ENCODE data around the gene SALL3.
"Not testable (repeated sequence)": the region's sequence is repeated elsewhere in the genome, so short reads cannot be mapped to it uniquely, and the experiment has no call there.

Gene SALL3

DNA sequence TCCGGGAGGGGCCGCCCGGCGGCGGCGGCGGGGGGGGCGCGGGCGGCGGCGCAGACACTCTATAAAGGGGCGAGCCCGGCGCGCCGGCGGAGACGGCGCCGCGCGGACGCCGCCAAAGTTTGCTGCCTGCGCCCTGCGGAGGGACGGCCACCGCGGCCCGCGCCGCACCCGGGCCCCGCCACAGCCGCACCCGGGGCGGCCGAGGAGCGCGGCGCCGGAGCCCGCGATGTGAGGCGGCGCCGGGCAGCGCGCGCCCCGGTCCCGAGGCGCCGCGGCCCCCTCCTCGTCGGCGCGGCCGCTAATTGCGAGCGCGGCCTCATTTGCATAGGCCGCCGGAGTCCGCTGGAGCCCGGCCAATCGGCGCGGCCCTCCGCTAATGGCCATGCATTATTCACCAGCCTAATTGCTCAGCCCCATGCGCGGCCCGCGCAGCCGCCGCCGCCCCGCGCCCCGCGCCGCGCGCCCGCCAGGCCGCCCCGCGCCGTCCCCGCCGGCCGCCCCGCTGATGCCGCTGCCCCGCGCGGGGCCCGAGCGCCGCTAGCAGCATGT is at the start of gene SALL3:
SALL3 (plus strand) TSS at position 89 of the 549 bp plus-strand sequence; CDS start at position 546, 457 bp downstream.
- DNase-seq: no peak

DNA sequence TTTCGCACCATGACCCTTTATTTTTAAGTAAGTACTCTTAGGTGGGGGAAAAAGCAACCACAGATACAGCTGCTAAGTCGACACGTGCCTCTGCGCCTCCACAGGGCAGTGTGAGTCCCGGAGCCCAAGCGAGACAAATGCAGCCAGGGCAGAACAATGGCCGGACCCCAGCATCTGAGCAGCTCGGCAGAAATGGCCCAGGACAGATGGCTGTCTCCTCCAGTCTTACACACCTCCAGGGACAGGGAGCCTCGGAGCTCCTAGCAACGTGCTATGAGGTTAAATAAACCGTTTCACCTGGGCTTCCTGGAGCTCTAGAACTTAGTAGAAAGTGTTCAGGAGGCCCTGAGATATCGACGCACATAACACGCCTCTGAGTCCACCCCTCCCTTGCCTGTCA is 47.3 kb upstream of the SALL3 start:
- DNase-seq: no peak

DNA sequence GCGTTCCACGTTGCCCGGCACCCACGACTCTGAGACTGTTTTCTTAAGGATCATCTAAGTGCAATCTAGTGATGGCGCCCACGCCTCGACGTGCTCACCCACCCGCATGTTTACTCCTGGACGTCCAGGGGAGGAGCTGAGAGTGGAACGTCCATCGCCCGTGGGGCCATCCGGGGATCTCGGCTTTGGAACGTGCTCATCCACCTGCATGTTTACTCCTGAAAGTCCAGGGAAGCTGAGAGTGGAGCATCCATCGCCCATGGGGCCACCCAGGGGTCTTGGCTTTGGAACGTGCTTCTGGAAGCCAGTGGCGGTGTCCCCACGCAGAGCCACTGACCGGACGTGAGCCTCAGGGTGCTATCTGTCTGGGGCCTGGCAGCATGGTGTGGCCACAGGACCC is 45.6 kb upstream of the SALL3 start:
- DNase-seq: no peak

DNA sequence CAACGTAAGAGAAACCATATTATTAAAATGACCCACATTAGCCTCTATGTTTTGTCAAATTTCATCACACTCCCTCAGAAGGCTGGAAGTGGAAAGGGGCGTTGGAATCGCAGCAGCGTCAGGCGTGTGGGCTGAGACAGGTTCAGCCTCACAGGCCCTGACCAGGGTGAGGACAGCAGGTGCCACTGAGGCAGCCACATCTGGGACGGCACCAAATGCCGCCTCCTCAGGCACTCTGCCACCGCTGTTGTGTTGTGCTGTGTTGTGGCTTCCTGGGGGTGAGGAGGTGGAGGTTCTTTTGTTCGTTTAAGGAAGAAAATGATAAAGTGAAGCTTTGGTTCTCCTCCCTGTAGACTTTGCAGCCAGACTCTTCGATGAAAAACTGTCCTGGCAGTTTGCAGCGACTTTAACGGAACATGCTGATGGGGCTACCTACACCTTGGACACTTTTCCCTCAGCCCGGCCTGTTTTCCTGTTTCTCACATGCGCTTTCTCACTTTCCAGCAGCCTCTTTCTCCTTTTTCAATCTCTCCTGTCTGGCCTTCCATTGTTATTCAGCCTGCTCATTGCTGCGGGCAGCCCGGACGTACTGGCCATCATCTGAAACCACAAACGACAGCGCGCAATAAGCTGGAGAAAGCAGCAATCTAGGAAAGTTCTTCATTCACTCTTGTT is 44.9 kb upstream of the SALL3 start:
- DNase-seq: no peak

DNA sequence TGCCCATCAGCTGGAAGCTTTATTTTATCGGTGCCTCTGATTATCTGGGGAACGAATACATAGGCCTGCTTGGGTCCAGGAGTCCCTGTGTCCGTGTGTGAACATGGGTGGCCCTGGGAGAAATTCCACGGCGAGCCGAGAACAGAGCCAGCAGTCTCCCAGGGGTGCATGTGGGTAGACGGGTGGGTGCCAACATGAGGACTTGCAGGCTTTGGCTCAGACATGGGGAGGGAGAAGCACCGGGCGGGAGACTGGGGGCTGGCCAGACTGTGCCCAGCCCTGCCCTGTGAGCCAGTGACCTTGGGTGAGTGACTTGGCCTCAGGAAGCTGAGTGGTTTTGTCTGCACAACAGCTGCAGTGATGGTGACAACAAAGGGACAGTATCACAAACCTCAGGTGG is 44.2 kb upstream of the SALL3 start:
- no peak for DNase-seq

DNA sequence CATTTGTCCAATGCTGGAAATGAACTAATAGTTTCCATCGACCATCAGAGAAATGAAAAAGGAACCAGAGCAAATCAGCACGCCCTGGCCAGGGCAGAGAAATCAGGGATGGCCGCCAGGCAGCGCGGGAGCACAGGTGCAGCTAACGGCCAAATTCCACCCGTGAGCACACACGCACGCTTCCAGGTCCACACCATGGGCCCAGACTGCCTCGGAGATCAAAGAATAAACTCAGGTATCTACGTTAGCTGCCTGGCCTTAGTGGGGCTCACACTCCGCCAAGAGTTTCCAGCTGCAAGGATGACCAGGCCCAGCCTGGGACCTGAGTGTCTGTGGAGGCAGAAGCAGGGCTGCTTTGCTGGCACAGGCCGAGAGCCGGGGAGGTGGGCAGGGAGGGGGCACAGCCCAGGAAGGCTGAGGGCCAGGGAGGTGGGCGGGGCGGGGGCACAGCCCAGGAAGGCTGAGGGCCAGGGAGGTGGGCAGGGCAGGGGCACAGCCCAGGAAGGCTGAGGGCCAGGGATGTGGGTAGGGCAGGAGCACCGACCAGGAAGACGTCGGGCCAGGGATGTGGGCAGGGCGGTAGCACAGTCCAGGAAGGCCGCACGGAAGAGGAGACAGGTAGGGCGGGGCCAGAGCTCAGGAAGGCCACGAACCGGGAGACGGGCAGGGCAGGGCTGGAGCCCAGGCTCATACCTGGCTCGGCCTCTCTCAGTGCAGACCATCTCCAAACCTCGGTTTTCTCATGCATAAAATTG is 43.2 kb upstream of the SALL3 start:
- no peak for DNase-seq

DNA sequence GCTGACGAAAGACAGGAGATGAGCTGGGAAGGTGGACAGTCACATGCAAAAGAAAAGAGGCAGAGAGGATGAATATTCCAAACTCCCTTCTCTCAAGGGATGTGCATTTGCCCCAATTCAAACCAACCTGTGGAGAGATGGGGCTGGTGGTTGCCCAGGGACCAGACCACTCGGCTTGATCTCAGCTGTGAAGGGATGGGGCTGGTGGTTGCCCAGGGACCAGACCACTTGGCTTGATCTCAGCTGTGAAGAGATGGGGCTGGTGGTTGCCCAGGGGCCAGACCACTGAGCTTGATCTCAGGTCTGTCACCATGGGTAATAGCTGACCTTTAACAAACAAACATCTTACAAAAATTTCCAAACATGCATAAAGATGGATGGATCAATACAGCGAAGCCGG is 42.5 kb upstream of the SALL3 start:
- no peak for DNase-seq

DNA sequence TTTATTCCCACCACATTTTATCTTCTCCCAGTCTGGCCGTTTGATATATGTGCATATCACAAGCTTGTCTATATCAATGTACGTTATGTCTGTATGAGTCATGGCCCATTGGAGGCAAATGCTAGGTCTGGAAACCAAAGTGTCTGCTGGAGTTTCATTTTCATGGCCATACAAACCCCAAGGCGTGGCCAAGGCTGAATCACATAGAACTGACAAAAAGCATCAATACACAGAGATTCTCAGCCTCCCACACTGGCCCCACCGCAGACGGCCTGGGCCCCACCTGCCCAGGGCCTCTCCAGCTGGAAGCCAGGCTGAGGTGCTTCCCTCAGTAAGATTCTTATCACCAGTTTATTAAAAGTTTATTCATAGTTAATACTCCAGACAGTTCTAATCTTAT is 40.5 kb upstream of the SALL3 start:
- no peak for DNase-seq

DNA sequence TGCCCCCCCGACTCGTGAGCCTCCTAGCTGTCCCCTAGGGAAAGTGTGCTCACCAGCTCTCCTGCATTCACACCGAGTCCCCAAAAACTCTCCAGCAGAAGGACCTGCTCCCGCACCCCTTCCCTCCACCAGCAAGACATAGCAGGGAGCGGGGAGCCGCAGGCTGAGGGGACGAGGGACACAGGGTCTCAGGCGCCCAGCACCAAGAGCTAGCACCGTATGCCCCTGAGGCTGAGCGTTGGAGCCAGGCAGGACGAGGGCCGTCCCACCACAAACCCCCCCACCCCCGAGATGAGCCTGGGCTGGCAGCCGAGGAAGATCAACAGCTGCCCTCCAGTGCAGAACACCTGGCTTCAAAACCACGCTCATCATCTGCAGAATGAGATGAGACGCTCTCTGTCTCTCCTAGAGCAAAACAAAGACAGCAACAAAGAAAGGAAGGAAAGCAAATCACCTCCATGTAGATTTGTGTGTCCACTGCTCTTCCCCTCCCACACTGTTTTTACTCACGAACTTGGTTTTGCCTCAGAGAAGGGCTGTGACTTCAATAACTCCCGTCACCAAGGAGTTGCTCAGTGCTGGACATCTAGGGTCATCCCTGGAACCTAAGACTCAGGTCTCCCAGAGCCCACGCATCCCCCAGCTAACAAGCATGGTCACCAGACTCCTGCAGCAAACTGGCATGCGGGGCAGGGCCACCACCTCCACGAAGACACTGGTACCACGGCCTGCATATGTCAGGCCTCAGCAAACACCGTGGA is 39.7 kb upstream of the SALL3 start:
- no peak for DNase-seq

DNA sequence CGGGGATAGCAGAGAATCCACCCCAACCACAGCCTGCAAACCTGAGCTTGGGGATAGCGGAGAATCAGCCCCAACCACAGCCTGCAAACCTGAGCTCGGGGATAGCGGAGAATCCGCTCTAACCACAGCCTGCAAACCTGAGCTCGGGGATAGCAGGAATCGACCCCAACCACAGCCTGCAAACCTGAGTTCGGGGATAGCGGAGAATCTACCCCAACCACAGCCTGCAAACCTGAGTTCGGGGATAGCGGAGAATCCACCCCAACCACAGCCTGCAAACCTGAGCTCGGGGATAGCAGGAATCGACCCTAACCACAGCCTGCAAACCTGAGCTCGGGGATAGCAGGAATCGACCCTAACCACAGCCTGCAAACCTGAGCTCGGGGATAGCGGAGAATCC is 37.4 kb upstream of the SALL3 start:
- DNase-seq: not testable (repeated sequence)

DNA sequence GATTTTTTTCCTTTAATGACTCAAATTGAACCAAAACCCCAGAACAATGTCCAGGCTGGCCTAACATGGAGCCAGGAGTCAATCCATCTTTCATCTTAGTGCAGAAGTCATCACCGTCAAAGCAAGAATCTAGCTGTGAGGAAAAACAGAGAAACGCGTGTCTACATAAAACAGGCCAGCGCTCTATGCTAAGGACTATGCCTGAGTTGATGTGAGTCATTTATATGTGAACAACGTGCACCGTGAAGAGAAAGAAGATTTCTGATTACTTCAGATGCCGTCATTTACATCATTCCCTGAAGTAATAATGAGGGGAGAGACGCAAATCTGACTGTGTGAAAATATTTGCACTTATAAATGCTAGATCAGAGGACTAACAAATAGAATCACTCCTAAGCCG is 34.0 kb upstream of the SALL3 start:
- no peak for DNase-seq

DNA sequence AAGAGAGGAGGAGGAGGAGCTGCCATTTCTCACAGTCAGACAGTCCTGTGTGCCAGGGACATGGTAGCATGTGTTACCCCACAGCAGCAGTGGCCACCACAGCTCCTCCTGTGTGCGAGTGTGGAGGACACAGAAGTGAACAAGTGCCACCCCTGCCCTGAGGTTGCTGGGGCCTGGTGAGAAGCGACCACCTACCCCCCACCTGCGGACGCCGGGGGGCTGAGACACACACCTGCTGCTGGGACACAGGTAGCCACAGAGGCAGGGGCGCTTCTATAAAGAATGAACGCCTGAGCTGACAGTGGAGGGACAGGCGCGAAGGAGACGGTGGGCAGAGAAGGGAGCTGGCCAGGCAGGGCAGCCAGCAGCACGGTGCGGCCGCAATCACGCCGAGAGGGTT is 32.3 kb upstream of the SALL3 start:
- no peak for DNase-seq

DNA sequence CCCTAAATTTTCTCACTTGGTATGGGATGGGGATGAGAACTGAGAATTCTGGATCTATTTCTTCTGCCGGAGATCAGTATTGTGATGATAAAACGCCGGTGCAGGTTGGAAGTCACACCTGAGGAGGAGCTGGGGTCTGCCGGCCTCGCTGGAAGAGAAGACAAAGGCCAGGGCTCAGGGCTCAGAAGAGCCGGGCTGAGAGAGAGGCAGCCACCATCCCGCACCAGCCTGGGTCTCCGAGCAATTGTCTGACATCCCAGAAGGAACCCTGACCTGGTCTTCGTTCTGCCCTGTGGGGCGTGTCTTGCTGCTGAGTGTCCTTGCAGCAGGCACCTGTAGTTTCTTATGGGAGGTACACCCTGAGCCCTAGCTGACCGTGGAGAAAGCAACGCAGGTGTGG is 31.4 kb upstream of the SALL3 start:
- no peak for DNase-seq

DNA sequence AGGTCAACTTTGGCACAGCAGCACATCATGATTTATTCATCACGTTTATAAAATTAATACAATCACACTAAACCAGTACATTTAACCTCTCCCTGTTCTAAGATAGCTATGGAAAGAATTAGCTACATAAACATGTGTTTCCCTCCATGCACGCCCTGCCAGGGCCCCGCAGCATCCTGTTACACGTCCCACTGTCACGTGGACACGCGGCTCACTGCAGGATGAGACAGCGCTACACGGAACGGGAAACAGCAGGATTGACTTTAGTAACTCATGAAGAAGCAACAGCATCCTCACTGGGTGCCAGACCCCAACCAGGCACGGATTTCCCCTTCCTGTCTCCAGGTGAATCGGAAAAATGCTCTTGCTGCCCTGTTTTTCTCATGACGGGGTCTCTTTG is 30.9 kb upstream of the SALL3 start:
- no peak for DNase-seq

DNA sequence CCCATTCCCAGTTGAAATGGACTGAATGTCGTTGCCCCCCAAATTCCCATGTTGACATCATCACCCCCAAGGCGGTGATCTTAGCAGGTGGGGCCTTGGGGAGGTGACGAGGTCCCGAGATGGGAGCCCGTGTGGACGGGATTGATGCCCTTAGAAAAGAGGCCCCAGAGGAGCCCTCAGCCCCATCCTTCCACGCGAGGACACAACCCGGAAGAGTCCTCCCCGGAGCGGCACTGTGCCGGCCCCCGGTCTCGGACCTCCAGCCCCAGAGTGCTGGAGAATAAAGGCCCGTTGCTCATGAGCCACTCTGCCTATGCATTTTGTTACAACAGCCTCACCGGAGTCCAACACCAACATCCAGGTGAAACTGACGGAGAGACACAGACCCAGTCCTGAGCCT is 30.4 kb upstream of the SALL3 start:
- DNase-seq: no peak

DNA sequence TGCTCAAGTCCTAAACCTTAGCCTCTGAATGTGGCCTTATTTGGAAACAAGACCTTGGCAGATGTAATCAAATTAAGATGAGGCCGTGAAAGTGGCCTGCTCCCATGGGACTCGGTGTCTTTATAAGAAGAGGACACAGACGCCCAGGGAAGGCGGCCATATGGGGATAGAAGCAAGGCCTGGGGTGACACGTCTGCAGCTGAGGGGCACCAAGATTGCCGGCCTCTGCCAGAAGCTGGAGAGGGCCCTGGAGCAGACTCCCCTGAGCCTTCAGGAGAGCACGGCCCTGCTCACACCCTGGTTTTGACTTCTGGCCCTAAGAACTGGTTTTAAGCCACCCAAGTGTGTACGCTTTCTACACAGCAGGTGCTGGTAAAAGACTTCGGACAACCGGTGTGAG is 29.2 kb upstream of the SALL3 start:
- no peak for DNase-seq

DNA sequence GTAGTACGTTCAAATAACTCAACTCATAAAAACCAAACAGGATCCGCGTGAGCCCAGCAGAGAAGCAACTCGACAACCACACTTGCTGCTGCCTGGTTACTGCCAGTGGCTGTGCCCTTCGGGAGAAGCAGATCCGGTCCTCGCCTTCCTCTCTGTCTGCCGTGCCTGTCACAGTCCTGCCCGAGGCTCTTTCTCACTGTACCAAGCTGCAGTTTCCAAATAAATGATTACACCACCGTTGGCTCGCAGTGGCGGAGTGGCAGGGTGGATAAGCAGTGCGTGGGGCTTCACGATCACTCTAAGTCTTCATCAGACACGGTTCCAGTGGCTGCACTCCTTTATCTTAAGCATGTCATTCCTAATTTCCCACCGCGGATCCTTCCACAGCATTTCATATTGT is 26.1 kb upstream of the SALL3 start:
- no peak for DNase-seq

DNA sequence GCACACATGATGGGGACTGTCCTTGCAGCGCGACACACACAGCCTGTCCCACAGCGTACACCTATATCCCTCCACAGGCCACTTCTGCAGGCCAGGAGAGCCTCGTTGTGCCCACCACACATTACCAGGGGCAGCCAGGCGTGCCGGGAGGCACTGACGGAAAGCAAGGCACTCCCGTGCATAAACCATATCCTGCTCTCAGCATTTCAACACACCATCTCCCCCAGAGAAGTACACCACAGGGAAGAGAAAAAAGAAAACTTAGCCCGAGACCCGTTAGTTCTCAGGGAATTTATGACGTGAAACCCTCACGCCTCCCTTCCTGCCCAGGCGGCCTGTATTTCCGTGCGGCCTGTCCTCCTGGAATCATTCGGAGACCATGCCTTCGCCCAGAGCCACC is 24.6 kb upstream of the SALL3 start:
- DNase-seq: no peak

DNA sequence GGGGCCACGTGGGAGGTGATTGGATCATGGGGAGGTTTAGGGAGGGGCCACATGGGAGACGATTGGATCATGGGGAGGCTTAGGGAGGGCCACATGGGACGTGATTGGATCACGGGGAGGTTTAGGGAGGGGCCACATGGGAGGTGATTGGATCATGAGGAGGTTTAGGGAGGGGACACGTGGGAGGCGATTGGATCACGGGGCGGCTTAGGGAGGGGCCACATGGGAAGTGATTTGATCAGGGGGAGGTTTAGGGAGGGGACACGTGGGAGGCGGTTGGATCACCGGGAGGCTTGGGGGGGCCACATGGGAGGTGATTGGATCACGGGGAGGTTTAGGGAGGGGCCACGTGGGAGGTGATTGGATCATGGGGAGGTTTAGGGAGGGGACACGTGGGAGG is 22.5 kb upstream of the SALL3 start:
- no peak for DNase-seq

DNA sequence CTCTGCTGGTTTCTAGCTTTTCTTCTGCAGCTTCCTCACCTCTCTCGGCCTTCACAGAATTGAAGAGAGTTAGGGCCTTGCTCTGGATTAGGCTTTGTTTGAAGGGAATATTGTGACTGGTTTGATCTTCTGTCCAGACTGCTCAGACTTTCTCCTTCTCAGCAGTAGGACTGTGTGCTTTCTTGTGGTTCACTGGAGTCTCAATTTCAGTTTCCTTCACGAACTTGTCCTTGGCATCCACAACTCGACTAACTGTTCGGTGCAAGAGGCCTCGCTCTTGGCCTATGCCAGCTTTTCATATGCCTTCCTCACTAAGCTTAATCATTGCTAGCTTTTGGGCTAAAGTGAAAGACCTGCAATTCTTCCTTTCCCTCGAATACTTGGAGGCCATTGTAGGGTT is 18.9 kb upstream of the SALL3 start:
- no peak for DNase-seq

DNA sequence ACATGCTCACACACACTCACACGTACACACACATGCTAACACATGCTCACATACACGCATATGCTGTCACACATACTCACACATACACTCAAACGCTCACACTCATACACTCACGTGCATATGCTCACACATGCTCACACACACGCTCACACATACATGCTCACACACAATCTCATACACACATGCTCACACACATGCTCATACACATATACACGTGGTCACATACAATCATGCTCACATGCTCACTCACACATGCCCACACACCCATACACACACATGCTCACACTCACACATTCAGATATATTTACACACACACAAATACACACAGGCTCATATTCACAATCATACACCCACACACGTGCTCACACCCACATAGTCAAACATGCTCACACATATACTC is 17.5 kb upstream of the SALL3 start:
- DNase-seq: no peak

DNA sequence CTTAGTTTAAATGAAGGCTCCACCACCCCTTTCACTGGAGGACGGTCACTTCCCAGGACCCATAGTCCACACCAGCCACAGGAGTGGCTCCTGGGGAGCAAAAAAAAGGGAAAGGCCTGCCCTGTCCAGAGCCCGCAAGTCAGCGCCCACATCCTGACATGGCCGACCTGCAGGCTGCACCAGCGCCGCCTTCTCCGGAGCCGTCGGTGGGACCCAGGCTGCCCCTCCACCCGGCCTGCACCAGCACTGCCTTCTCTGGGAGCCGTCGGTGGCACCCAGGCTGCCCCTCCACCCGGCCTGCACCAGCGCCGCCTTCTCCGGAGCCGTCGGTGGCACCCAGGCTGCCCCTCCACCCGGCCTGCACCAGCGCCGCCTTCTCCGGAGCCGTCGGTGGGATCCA is 14.9 kb upstream of the SALL3 start:
- peak in 1 of 4 experiments; percentile 6 for DNase-seq

DNA sequence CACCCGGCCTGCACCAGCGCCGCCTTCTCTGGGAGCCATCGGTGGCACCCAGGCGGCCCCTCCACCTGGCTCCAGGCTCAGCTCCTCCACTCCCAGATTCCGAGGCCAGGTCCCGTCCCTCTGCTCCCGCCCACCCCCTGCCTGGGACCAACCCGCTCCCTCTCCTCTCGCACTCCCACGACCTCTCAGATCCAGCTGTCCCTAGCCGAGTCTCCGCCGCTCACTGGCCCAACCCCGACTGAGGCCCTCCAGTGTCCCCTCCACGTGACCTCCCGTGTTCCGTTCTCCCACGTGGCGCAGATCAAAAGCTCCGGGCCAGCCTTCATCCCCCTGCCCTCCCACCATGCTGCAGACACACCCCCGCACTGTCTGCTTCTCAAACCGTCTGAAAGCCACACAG is 14.4 kb upstream of the SALL3 start:
- DNase-seq: no peak

Measured in activated CD4-positive, CD25-positive, alpha-beta regulatory T cell (primary cell).